K562 (cell line): ENCODE results near the gene PLCB3. TPM values are rescaled to one million over a fixed set of nuclear protein-coding genes. Genes with fewer than 3 reads are reported as not detected.
A peak's percentile ranks its signal among the peaks of the same experiment; 100 is the strongest.

Source experiments
- ATAC-seq: fragments of 200-7000 bp; cut with Tn5 transposase; 3 replicates; pipeline ENCODE4 v1.9.1; 2020; ENCODE audit warnings: moderate library complexity
- BruUV-seq: library from RNA; stranded (reverse); fragments of 400-500 nt; replicated peaks from 2 replicates; lab custom pipeline; 2021; lab: Mats Ljungman, UMichigan
- CTCF ChIA-PET: fragments of 300-600 bp; formaldehyde crosslinking; extraction: SDS; loops from one replicate; lab custom pipeline; 2021; ENCODE audit warnings: low intra/inter-chr PET ratio; lab: Yijun Ruan, JAX
- POLR2A ChIA-PET: fragments of 300-600, 350-650 bp; sonication (Branson Sonifier 250); formaldehyde crosslinking; extraction: SDS; loops from one replicate; lab custom pipeline; 2021; ENCODE audit warnings: antibody characterized with exemption, inconsistent platforms; lab: Yijun Ruan, JAX
- DNase-seq, 4 experiments: peaks; one replicate each; pipeline versions ENCODE4 v3.0.0 to v3.0.0-alpha.2; 2011 to 2018; ENCODE audit warnings: low spot score in 3 of 4, mixed read lengths in 3 of 4; ENCODE audit errors: extremely low read depth in 1 of 4
- FAIRE-seq: peaks from 2 replicates; lab custom pipeline; 2011; peaks lifted over from hg19 to GRCh38; lab: Jason Lieb, UNC
- H2AFZ ChIP-seq: 2 replicates; pipeline ENCODE4 v1.6.0; 2011; ENCODE audit warnings: low read depth, low read length, control low read depth, inconsistent platforms
- H3K27ac ChIP-seq: fragments of 200-600 bp; 3 replicates; pipeline ENCODE4 v1.8.0; 2011; ENCODE audit warnings: low read depth, mild to moderate bottlenecking, control low read depth, inconsistent platforms, low read length, moderate library complexity, mixed read lengths; ENCODE audit errors: extremely low read depth
- H3K27me3 ChIP-seq, 2 experiments: fragments of 300-600 bp in 1 of 2; 2 replicates in 1 of 2; 3 replicates in 1 of 2; pipeline versions ENCODE4 v1.6.0 to v1.8.0; 2011; ENCODE audit warnings: inconsistent platforms in 2 of 2, low read length in 2 of 2, mild to moderate bottlenecking in 1 of 2, mixed read lengths in 1 of 2, moderate library complexity in 1 of 2; ENCODE audit not compliant: control insufficient read depth in 2 of 2, insufficient read depth in 2 of 2
- H3K36me3 ChIP-seq: fragments of 300-600 bp; 3 replicates; pipeline ENCODE4 v1.8.0; 2011; ENCODE audit warnings: mild to moderate bottlenecking, low read length, inconsistent platforms; ENCODE audit not compliant: control insufficient read depth, insufficient read depth
- H3K4me1 ChIP-seq, 2 experiments: fragments of 200-600 bp in 1 of 2; replicated peaks in 1 of 2; 2 replicates in 1 of 2; 3 replicates in 1 of 2; pipeline versions ENCODE4 v1.5.1 to v1.8.0; 2011; ENCODE audit warnings: inconsistent platforms in 2 of 2, low read length in 2 of 2, mild to moderate bottlenecking in 1 of 2, mixed read lengths in 1 of 2, moderate library complexity in 1 of 2; ENCODE audit not compliant: control insufficient read depth in 2 of 2, insufficient read depth in 2 of 2
- H3K4me2 ChIP-seq: 2 replicates; pipeline ENCODE4 v1.6.1; 2011; ENCODE audit warnings: low read length, control low read depth, inconsistent platforms, mixed read lengths; ENCODE audit not compliant: insufficient read depth
- H3K4me3 ChIP-seq: fragments of 200-600 bp; sonication (generic), shearing (Covaris generic); 2 replicates; pipeline ENCODE4 v1.5.1; 2016; ENCODE audit warnings: control low read depth, inconsistent platforms
- H3K79me2 ChIP-seq: fragments of 200-600 bp; 3 replicates; pipeline ENCODE4 v1.8.0; 2011; ENCODE audit warnings: low read length, inconsistent platforms; ENCODE audit not compliant: control insufficient read depth, insufficient read depth
- H3K9ac ChIP-seq, 2 experiments: 2 replicates each; pipeline versions ENCODE4 v1.6.0 to v1.6.1; 2011; ENCODE audit warnings: low read depth in 2 of 2, low read length in 2 of 2, control low read depth in 1 of 2, inconsistent platforms in 1 of 2, mild to moderate bottlenecking in 1 of 2, mixed read lengths in 1 of 2; ENCODE audit not compliant: insufficient read depth in 1 of 2
- H3K9me1 ChIP-seq: one replicate; pipeline ENCODE4 v1.6.0; 2011; ENCODE audit warnings: inconsistent platforms, mild to moderate bottlenecking, low read length, moderate library complexity; ENCODE audit not compliant: control insufficient read depth, insufficient read depth
- H3K9me3 ChIP-seq: replicated peaks from 2 replicates; pipeline ENCODE4 v1.5.1; 2011; ENCODE audit warnings: low read depth, low read length, inconsistent platforms; ENCODE audit not compliant: control insufficient read depth, insufficient read depth
- H4K20me1 ChIP-seq: replicated peaks from 2 replicates; pipeline ENCODE4 v1.6.1; 2011; ENCODE audit warnings: low read length, inconsistent platforms, mixed read lengths; ENCODE audit not compliant: control insufficient read depth, insufficient read depth
- BRD4 ChIP-seq: fragments of 200-600 bp; sonication (generic); IDR thresholded peaks from 2 replicates; pipeline ENCODE4 v1.6.1; 2017; ENCODE audit warnings: inconsistent platforms
- CEBPB ChIP-seq: fragments of 450-650 bp; IDR thresholded peaks from 2 replicates; pipeline ENCODE4 v1.6.1; 2016; ENCODE audit warnings: missing genetic modification characterization, missing compliant biosample characterization
- E2F3 ChIP-seq: fragments of 250-450 bp; sonication (Bioruptor Pico); IDR thresholded peaks from 2 replicates; pipeline ENCODE4 v1.4.0; 2020; ENCODE audit warnings: mild to moderate bottlenecking
- GABPA ChIP-seq: fragments of 200-800 bp; sonication (Bioruptor generic); conservative IDR thresholded peaks from 2 replicates; pipeline ENCODE4 v1.6.1; 2016; ENCODE audit warnings: low read depth, missing genetic modification characterization, missing compliant biosample characterization
- GTF2E2 ChIP-seq: fragments of 200-800 bp; sonication (Bioruptor generic); IDR thresholded peaks from 2 replicates; pipeline ENCODE4 v1.6.1; 2016; ENCODE audit warnings: missing genetic modification characterization, missing compliant biosample characterization
- KDM2B ChIP-seq: fragments of 250-450 bp; sonication (Bioruptor Pico); IDR thresholded peaks from 2 replicates; pipeline ENCODE4 v1.8.0; 2021; ENCODE audit warnings: mild to moderate bottlenecking, moderate library complexity
- NFRKB ChIP-seq: fragments of 450-650 bp; IDR thresholded peaks from 2 replicates; pipeline ENCODE4 v1.6.1; 2016; ENCODE audit warnings: low read depth
- POLR2G ChIP-seq: fragments of 200-400 bp; formaldehyde crosslinking; IDR thresholded peaks from 2 replicates; pipeline ENCODE4 v1.6.1; 2017; ENCODE audit warnings: low read depth, mild to moderate bottlenecking, antibody characterized with exemption, low read length, moderate library complexity
- POLR2H ChIP-seq: IDR thresholded peaks from 2 replicates; pipeline ENCODE4 v1.6.1; 2016; ENCODE audit warnings: missing genetic modification characterization, low read depth, mild to moderate bottlenecking, control low read depth, missing compliant biosample characterization, moderate library complexity
- POLR3G ChIP-seq: IDR thresholded peaks from 2 replicates; pipeline ENCODE4 v1.6.1; 2011; ENCODE audit not compliant: insufficient read length, insufficient replicate concordance; ENCODE audit errors: extremely low read depth
- PRPF4 ChIP-seq: fragments of 200-400 bp; formaldehyde crosslinking; IDR thresholded peaks from one replicate; pipeline ENCODE4 v1.6.1; 2017; ENCODE audit warnings: low read length, low read depth, mild to moderate bottlenecking; ENCODE audit not compliant: insufficient read depth, poor library complexity, severe bottlenecking
- SIX5 ChIP-seq, 2 experiments: IDR thresholded peaks; 2 replicates each; pipeline ENCODE4 v1.6.1; 2011; ENCODE audit warnings: low read length in 2 of 2, borderline replicate concordance in 1 of 2, low read depth in 1 of 2, mild to moderate bottlenecking in 1 of 2, moderate library complexity in 1 of 2; ENCODE audit not compliant: insufficient read depth in 1 of 2
- ZBED1 ChIP-seq: IDR thresholded peaks from 2 replicates; pipeline ENCODE4 v1.6.1; 2014
- ZNF175 ChIP-seq: fragments of 200-800 bp; sonication (Bioruptor generic); IDR thresholded peaks from 2 replicates; pipeline ENCODE4 v1.6.1; 2016; ENCODE audit warnings: low read depth, mild to moderate bottlenecking, missing genetic modification characterization, missing compliant biosample characterization
- ZNF551 ChIP-seq: fragments of 250-450 bp; sonication (Bioruptor Pico); IDR thresholded peaks from 2 replicates; pipeline ENCODE4 v1.5.0; 2021; ENCODE audit warnings: mild to moderate bottlenecking, moderate library complexity
- ZNF75A ChIP-seq: fragments of 450-650 bp; formaldehyde crosslinking; IDR thresholded peaks from 2 replicates; pipeline ENCODE4 v1.4.0; 2020; ENCODE audit warnings: mild to moderate bottlenecking
- ZNF785 ChIP-seq: fragments of 250-450 bp; sonication (Bioruptor Pico); IDR thresholded peaks from 2 replicates; pipeline ENCODE4 v1.4.0; 2020; ENCODE audit warnings: mild to moderate bottlenecking
- WGBS: fragments of 100-300 bp; shearing (Covaris generic); methylation state at CpG from one replicate; pipeline ENCODE4 v1.1.6; 2016; ENCODE audit warnings: low coverage, mixed read lengths; ENCODE audit not compliant: insufficient coverage; ENCODE audit errors: missing lambda C conversion rate; 5-methylcytosine and 5-hydroxymethylcytosine counted together
- in situ Hi-C: fragments of 300-500 bp; cut with MboI; formaldehyde crosslinking; loops from 4 replicates; pipeline ENCODE4 v1.15.0; 2018; ENCODE audit warnings: inconsistent platforms, mixed read lengths
- intact Hi-C: fragments of 100-400 bp; cut with micrococcal nuclease; formaldehyde crosslinking; loops from 2 replicates; pipeline ENCODE4 v1.14.2; 2022
- polyA plus RNA-seq, 8 experiments: library from polyadenylated mRNA; depleted of rRNA in 4 of 8; stranded (reverse) in 5 of 8; unstranded in 3 of 8; fragments of >200 nt; fragmentation: Nextera tagmentation in 2 of 8; fragmentation: Illumina TruSeq in 1 of 8; extraction: Ambion mirVana in 2 of 8; extraction: Trizol in 1 of 8; gene quantifications; 2 replicates each; pipeline versions ENCODE4 v1.2.1 to v1.2.3, GENCODE V29; 2011 to 2014; ENCODE audit warnings: inconsistent platforms in 1 of 8, missing spikeins in 1 of 8
- total RNA-seq, 7 experiments: library from RNA; depleted of rRNA in 6 of 7; stranded (reverse); fragments of >200 nt in 6 of 7; fragmentation: Illumina TruSeq in 2 of 7; extraction: Trizol in 2 of 7; gene quantifications; 2 replicates each; pipeline versions ENCODE4 v1.2.1 to v1.2.3, GENCODE V29; 2011 to 2021; ENCODE audit warnings: low replicate concordance in 1 of 7
- TF ChIP-seq, protein P1 (sequence below), 3 experiments: fragments of 200-800 bp in 1 of 3; sonication (Bioruptor generic) in 1 of 3; sonication (generic) in 1 of 3; formaldehyde crosslinking in 1 of 3; IDR thresholded peaks; 2 replicates each; pipeline versions ENCODE4 v1.6.1 to v1.8.0; 2016 to 2022; ENCODE audit warnings: mild to moderate bottlenecking in 2 of 3, missing compliant biosample characterization in 2 of 3, missing genetic modification characterization in 2 of 3, missing genetic modification reagents in 1 of 3

The PLCB3 gene
- total and polyA plus RNA-seq, 9 of the 15 experiments (the other 6 are each of a cell fraction or from before 2014, with no cell fraction given) = 0.31 to 44.8 (median 14.6) TPM

DNA sequence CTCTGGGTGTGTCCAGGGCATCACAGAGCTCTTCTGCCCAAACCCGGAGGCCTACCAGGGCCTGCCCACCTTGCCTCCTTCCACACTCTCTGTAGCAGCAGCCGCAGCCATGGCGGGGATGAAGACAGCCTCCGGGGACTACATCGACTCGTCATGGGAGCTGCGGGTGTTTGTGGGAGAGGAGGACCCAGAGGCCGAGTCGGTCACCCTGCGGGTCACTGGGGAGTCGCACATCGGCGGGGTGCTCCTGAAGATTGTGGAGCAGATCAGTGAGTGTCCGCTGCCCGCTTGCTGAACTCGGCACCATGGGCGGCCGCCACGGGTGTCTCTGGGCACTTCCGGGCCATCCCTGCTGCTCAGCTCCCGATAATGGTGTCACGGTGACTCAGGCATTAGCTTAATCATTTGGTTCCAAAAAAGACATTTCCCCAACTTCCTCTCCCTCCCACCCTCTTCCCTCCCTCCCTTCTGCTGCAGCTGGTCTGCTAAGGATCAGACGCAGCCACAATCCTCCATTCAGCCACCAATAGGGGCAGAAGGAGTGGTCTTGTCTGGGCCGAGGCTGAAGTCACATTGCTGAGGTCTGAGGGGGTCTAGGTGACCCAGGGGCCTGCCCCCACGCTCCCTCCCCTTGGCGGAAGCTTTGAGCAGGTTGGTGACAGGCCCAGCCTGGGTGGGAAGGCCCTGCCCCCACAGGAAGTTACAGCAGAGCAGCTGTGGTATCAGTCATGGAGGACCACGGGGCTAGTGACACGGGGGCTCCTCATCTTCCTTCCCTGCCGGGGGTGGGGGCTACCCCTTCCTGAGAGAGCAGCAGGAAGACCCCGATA, 43.9 kb upstream of the PLCB3 start (continued):
- TF ChIP-seq CEBPB (tag) (no peak), POLR3G (no peak), ZNF785 (no peak), KDM2B (CRISPR knock-in tag) (no peak), ZNF75A (no peak), ZNF551 (CRISPR knock-in tag) (no peak), E2F3 (CRISPR knock-in tag) (peak; percentile 50; the same call in 1 of the 2 replicates)
- TF ChIP-seq, all 486 proteins: peak for 170

DNA sequence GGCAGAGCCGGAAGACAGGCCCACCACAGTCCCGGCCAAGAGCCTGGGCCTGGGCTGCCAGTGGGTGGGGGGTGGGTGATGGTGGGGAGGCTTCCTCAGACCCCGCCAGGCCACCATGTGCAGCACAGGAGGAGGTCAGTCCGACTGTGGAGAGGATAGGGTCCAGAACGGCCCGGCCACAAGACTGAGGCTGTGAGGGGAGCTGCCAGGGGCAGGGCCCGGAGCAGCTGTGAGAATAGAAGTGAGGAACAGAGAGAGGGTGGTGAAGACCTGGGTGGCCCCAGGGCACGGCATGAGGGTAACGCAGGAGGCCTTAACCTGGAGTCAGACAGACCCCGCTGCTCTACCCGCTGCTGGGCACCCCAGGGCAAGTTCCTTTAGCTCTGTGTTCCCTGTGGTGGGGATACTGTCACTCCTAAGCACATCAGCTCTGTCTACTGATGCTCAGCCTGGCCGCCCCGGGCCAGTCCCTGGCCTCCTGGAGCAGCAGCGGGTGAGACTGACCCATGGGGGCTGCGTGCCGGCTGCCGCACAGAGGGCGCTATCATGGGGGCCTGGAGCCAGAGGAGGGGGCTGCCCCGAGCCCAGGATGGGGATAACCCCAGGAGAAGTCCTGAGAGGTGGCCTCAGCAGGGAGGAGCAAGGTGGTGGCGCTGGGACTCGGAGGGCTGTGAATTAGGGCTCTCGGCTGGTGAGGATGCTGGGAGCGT, 43.1 kb upstream of the PLCB3 start:
- ChIA-PET CTCF (no interaction called here), POLR2A (interaction anchor here (0.6 to 8.2 kb wide), 16 partner anchors 10 to 641 kb away, joined by 3 to 77 read pairs (median 8); partner anchors contain the start of genes CATSPERZ, ESRRA, MACROD1 and NUDT22)
- Histone ChIP-seq H3K9me1 (peaks cover 8% of the 10 kb centered on the region), H3K27me3 (no peaks in the 10 kb centered on the region), H3K9ac (peak overlapping the region; percentile 99 to 100), H3K4me3 (peak overlapping the region; percentile 77), H4K20me1 (no peaks in the 10 kb centered on the region; the same call in 1 of the 2 replicates), H3K36me3 (peaks cover 88% of the 10 kb centered on the region; the same call in 2 of the 3 replicates), H3K79me2 (peaks cover 47% of the 10 kb centered on the region), H3K27ac (peak overlapping the region; percentile 100), H3K9me3 (no peaks in the 10 kb centered on the region), H3K4me2 (peak overlapping the region; percentile 97), H3K4me1 (peaks cover 36 to 69% of the 10 kb centered on the region in 2 experiments), H2AFZ (peak overlapping the region; percentile 76; the same call in 1 of the 2 replicates)
- intact Hi-C loops (loop anchor here (5.0 kb wide), 1 partner anchor 149 kb away; the partner anchor contains the start of gene RPS6KA4), in situ Hi-C loops (no loop called here)
- no TSS peak for BruUV-seq
- ATAC-seq (no peak), FAIRE-seq (no peak), DNase-seq (peak in 1 of 4 experiments; percentile 18)
- WGBS = 62% methylated on average over 20 of the region's 23 CpGs
- no peak for TF ChIP-seq SIX5 (IDR thresholded peaks at IDR 0.05; ENCODE audit: borderline replicate concordance in 1 of 2, insufficient read depth in 1 of 2, low read depth in 1 of 2, low read length in 2 of 2)
- TF ChIP-seq NFRKB = 0 out of 2 replicates have a peak, but pooled peaks have one; percentile 8
- no peak for TF ChIP-seq POLR2H
- 0 out of 2 replicates have a peak, but pooled peaks have one; percentile 0 for TF ChIP-seq GTF2E2
- TF ChIP-seq ZBED1 = no peak
- TF ChIP-seq BRD4 = 0 out of 2 replicates have a peak, but pooled peaks have one; percentile 16
- TF ChIP-seq POLR2G = peak; percentile 68
- no peak for TF ChIP-seq ZNF175 (CRISPR knock-in tag)
- TF ChIP-seq, protein P1, sequence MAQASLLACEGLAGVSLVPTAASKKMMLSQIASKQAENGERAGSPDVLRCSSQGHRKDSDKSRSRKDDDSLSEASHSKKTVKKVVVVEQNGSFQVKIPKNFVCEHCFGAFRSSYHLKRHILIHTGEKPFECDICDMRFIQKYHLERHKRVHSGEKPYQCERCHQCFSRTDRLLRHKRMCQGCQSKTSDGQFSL (CRISPR knock-in tag; IDR thresholded peaks at IDR 0.05) = 0 out of 2 replicates have a peak, but pooled peaks have one; percentile 10
- TF ChIP-seq, protein P1 (tag; IDR thresholded peaks at IDR 0.05) = 0 out of 4 replicates have a peak, but pooled peaks of 1 of the 2 experiments have one; percentile 42
- TF ChIP-seq PRPF4 = peak; percentile 22
- 0 out of 2 replicates have a peak, but pooled peaks have one; percentile 43 for TF ChIP-seq GABPA (tag)
